SK-N-SH (cell line): Measurements from ENCODE around the gene LATS2.
"Not testable (repeated sequence)": the region's sequence is repeated elsewhere in the genome, so short reads cannot be mapped to it uniquely, and the experiment has no call there.

Source experiments
- CTCF ChIP-seq: fragments of 200-600 bp; sonication (generic); IDR thresholded peaks from 2 replicates; pipeline ENCODE4 v1.6.1; 2017; ENCODE audit warnings: antibody characterized with exemption, mild to moderate bottlenecking, moderate library complexity
- EZH2phosphoT487 ChIP-seq: fragments of 200-600 bp; sonication (generic); IDR thresholded peaks from 2 replicates; pipeline ENCODE4 v1.6.1; 2017; ENCODE audit warnings: low read depth, mixed run types, mild to moderate bottlenecking, antibody characterized with exemption, moderate library complexity, borderline replicate concordance
- GATA2 ChIP-seq: sonication (generic); formaldehyde crosslinking; IDR thresholded peaks from 2 replicates; pipeline ENCODE4 v1.5.0; 2020; ENCODE audit warnings: mild to moderate bottlenecking, missing genetic modification reagents
- REST ChIP-seq: IDR thresholded peaks from 2 replicates; pipeline ENCODE4 v1.6.1; 2012; ENCODE audit warnings: mild to moderate bottlenecking, low read depth, low read length, moderate library complexity
- SMC3 ChIP-seq: IDR thresholded peaks from 2 replicates; pipeline ENCODE4 v1.6.1; 2012; ENCODE audit warnings: low read depth, low read length, improper control_type of control experiment
- TEAD4 ChIP-seq: IDR thresholded peaks from 2 replicates; pipeline ENCODE4 v1.4.0; 2012; ENCODE audit warnings: mild to moderate bottlenecking, borderline replicate concordance; ENCODE audit not compliant: insufficient read depth

- TF ChIP-seq GATA2 (CRISPR knock-in tag); EZH2phosphoT487; CTCF; SMC3; TEAD4; REST: not testable (repeated sequence)
Observed at GRCh38 chr13:20948001-20948400, 113.4 kb downstream of the LATS2 start.
